Activated CD8-positive, alpha-beta memory T cell treated with anti-CD3 and anti-CD28 coated beads, Interleukin-2, amount 10 ng/mL, durations not matched to agents 7 days and 5 days (primary cell): ENCODE measurements around the gene ITPR3. TPM values are rescaled to one million over a fixed set of nuclear protein-coding genes. Genes with fewer than 3 reads are reported as not detected.

Experiments
- ATAC-seq: fragments of 150-1000 bp; cut with Tn5 transposase; one replicate; pipeline ENCODE4 v1.10.0; 2021; ENCODE audit warnings: moderate library complexity
- CTCF ChIA-PET: fragments of 350-600 bp; sonication (Branson Sonifier 250); formaldehyde crosslinking; loops from one replicate; lab custom pipeline; 2021; ENCODE audit warnings: antibody characterized with exemption; lab: Charles Lee
- DNase-seq: peaks from one replicate; pipeline ENCODE4 v3.0.0-alpha.2; 2020
- H3K27ac Mint-ChIP-seq: one replicate; pipeline ENCODE4 v1.8.0; 2021; ENCODE audit warnings: mild to moderate bottlenecking, mixed read lengths
- H3K27me3 Mint-ChIP-seq: one replicate; pipeline ENCODE4 v1.8.0; 2021; ENCODE audit warnings: mixed read lengths
- H3K36me3 Mint-ChIP-seq: one replicate; pipeline ENCODE4 v1.8.0; 2021; ENCODE audit warnings: mild to moderate bottlenecking, mixed read lengths
- H3K4me1 Mint-ChIP-seq: one replicate; pipeline ENCODE4 v1.8.0; 2021; ENCODE audit warnings: mixed read lengths
- H3K4me3 Mint-ChIP-seq: one replicate; pipeline ENCODE4 v1.8.0; 2021; ENCODE audit warnings: mild to moderate bottlenecking, moderate library complexity, mixed read lengths
- H3K9me3 Mint-ChIP-seq: one replicate; pipeline ENCODE4 v1.8.0; 2022; ENCODE audit warnings: low read depth, mixed read lengths
- total RNA-seq, 2 experiments: library from RNA; stranded (reverse); gene quantifications; one replicate each; pipeline ENCODE4 v1.2.3, GENCODE V29; 2021

Gene ITPR3
- total RNA-seq, 2 experiments from 2014 or later: 44.9 to 71.3 TPM

DNA sequence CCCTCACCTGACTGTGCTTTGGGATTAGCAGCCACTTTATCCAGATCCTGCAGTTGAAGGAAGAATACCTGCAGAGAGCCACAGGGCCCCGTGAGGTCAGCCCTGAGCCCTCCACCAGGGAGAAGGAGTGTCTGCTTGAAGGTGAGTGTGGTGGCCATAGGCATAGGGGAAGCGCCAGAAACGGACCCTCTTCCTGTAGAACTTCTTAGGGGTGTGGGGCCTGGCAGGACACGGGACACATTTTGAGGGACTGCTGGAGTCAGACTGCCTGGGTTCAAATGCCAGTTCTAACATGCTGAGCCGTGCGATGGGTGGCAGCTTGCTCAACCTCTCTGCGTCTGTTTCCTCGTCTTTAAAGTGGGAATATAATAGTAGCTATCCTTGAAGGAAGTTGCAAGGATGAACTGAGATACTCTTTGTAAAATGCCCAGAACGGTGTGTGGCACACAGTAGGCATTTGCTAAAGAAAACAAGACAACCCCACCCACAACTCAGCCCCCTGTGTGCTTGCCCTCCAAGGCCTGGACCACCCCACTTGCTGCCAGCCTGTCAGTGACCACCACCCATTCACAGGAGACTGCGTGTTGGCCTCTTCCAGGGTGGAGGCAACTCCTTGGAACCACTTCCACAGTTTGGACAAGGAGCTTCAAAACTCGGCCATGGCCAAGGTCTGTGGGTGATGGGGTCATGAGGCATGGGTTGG, 36.3 kb upstream of the ITPR3 start:
- no peak for DNase-seq
- peak overlapping the region; percentile 75 for H3K4me3 Mint-ChIP-seq
- H3K9me3 Mint-ChIP-seq: no peaks in the 10 kb centered on the region
- no peaks in the 10 kb centered on the region for H3K36me3 Mint-ChIP-seq
- H3K27me3 Mint-ChIP-seq: no peaks in the 10 kb centered on the region
- peaks cover 37% of the 10 kb centered on the region for H3K4me1 Mint-ChIP-seq
- CTCF ChIA-PET: interaction anchor here (0.6 to 6.6 kb wide), 27 partner anchors 8 to 543 kb away, joined by 3 to 64 read pairs (median 5); partner anchors contain the start of genes ITPR3, RGL2, UQCC2 and ZBTB9
- peak overlapping the region; percentile 94 for H3K27ac Mint-ChIP-seq
- ATAC-seq: no peak

DNA sequence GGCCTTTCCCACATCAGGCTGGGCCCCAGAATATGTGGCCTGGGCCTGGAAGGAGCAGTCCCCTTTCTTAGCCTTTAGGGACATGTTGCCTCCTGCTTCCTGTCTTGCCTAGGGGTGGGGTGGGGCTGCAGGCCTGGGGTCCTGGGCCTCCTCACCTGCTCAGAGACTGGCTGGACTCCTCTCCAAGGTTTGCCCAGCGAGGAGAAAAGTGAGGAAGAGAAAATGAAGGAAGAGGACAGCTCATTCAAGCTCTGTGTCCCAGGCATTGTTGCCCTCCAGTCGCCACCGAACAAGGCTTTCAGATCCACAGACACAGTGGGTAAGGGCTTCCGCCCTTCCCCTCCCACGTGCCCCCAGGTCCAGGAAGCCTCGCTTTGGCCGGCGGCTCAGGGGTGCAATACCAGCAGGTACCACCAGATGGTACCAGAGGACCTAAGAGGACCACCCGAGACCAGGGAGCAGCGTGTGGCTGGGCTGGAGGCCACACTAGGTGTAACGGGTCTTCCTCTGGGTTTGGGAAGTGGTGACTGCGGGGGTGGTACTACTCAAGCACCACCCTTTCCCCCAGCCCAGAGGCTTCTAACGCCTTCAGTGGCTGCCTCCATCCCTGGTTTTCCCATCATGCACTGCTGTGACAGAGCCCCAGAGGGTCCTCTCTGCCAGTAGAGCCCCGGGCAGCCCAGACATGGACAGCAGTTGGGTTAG, 35.6 kb upstream of the ITPR3 start:
- Mint-ChIP-seq H3K9me3 (no peaks in the 10 kb centered on the region), H3K27ac (peak overlapping the region; percentile 94), H3K4me3 (peak overlapping the region; percentile 75), H3K4me1 (peaks cover 37% of the 10 kb centered on the region), H3K36me3 (no peaks in the 10 kb centered on the region), H3K27me3 (no peaks in the 10 kb centered on the region)
- CTCF ChIA-PET: interaction anchor here (0.6 to 6.6 kb wide), 34 partner anchors 9 to 542 kb away, joined by 3 to 64 read pairs (median 4); partner anchors contain the start of genes ITPR3, RGL2, UQCC2 and ZBTB9
- peak; percentile 96 for DNase-seq
- peak; percentile 89 for ATAC-seq

DNA sequence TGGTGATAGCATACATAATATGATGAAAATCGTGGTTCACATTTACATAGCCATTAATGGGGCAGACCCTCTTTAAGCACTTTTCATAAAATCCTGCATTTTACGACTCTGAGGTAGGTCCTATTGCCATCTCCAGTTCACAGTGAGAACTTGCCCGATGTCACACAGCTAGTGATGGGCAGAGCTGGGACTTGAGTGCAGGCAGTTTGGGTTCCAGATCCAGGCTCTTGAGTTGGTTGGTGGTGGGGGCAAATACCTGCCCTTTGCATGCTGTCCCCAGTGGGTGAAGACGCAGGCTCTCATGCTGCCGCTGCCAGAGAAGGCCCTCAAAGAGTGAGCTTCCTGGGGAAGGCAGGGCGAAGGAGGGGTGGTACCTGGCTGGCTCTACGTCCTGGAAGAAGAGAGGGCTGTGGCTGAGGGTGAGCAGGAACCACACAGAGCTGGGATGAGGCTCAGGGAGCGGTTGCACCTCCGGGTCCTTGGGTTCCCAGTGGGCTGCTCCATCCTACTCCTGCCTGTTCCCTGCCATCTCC, 34.9 kb upstream of the ITPR3 start:
- DNase-seq (no peak), ATAC-seq (peak; percentile 18)
- CTCF ChIA-PET: interaction anchor here (0.6 to 6.6 kb wide), 20 partner anchors 20 to 287 kb away, joined by 3 to 64 read pairs (median 4); partner anchors contain the start of genes ITPR3, RGL2 and UQCC2
- no peaks in the 10 kb centered on the region for H3K36me3 Mint-ChIP-seq
- H3K27me3 Mint-ChIP-seq: no peaks in the 10 kb centered on the region
- peak overlapping the region; percentile 94 for H3K27ac Mint-ChIP-seq
- H3K4me3 Mint-ChIP-seq: peak overlapping the region; percentile 75
- peaks cover 39% of the 10 kb centered on the region for H3K4me1 Mint-ChIP-seq
- no peaks in the 10 kb centered on the region for H3K9me3 Mint-ChIP-seq

DNA sequence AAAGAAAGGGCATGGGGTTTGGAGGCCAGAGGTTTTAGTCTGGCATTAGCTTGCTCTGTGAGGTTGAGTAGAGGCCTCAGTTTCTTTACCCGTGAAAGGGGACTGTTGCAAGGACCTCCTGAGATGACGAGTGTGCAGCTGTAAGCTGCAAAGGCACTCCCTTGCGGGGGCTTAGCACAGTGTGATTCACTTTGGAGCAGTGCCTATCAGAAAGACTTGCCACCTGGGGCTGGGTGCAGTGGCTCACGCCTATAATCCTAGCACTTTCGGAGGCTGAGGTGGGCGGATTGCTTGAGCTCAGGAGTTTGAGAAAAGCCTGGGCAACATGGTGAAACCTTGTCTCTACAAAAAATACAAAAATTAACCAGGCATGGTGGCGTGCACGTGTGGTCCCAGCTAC, 33.6 kb upstream of the ITPR3 start:
- ATAC-seq (no peak), DNase-seq (no peak)
- CTCF ChIA-PET: interaction anchor here (1.5 to 6.6 kb wide), 8 partner anchors 9 to 180 kb away, joined by 3 to 64 read pairs (median 8); partner anchors contain the start of genes ITPR3 and UQCC2
- Mint-ChIP-seq H3K27ac (no peak overlapping the region), H3K9me3 (no peaks in the 10 kb centered on the region), H3K4me1 (peaks cover 45% of the 10 kb centered on the region), H3K4me3 (no peak overlapping the region), H3K27me3 (peaks cover 3% of the 10 kb centered on the region), H3K36me3 (no peaks in the 10 kb centered on the region)

DNA sequence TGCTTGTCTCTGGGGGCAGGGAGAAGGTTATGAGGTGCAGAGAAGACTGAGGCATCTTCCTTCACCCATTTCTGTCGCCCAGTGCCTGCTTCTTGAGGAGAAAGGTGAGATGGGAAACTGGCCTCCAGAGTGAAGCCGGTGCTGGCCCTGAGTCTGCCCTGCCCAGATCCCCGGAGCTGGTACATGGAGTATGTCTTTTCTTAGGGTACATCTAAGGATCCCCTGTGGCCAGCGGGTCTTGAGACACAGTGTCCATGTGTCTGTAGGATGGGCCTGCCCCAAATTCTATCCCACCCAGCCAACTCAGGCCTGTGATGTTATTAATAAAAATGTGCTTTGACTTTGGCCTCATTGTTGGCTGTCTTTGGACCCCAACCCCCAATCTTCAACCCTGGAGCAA, 32.2 kb upstream of the ITPR3 start:
- no peak overlapping the region for H3K4me3 Mint-ChIP-seq
- DNase-seq (no peak), ATAC-seq (no peak)
- H3K27me3 Mint-ChIP-seq: peaks cover 3% of the 10 kb centered on the region
- no peak overlapping the region for H3K27ac Mint-ChIP-seq
- peaks cover 51% of the 10 kb centered on the region for H3K4me1 Mint-ChIP-seq
- CTCF ChIA-PET: interaction anchor here (0.8 to 6.6 kb wide), 4 partner anchors 19 to 123 kb away, joined by 3 to 64 read pairs (median 28); no protein-coding TSS in a partner anchor
- H3K36me3 Mint-ChIP-seq: no peaks in the 10 kb centered on the region
- H3K9me3 Mint-ChIP-seq: no peaks in the 10 kb centered on the region

DNA sequence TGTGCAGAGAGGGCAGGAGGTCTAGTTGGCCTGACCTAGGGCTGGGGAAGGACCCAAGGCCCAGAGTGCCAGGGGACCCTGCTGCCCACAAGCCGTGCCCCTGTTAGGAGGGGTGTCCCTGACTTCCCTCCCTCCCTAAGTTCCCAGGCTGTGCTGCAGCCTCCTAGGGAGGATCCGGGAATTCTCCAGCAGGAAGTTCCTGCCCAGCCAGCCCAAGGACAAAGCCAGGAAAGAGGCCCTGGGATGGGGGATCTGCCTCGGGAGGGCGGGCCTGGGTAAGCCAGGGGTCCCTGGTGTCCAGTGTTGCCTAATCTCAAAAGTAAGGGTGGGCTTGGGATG, 31.8 kb upstream of the ITPR3 start:
- H3K4me3 Mint-ChIP-seq: no peak overlapping the region
- H3K9me3 Mint-ChIP-seq: no peaks in the 10 kb centered on the region
- H3K27me3 Mint-ChIP-seq: peaks cover 3% of the 10 kb centered on the region
- peaks cover 48% of the 10 kb centered on the region for H3K4me1 Mint-ChIP-seq
- CTCF ChIA-PET: interaction anchor here (0.8 to 6.6 kb wide), 14 partner anchors 9 to 173 kb away, joined by 3 to 64 read pairs (median 4); partner anchors contain the start of genes BAK1, ITPR3 and UQCC2
- DNase-seq (no peak), ATAC-seq (no peak)
- H3K27ac Mint-ChIP-seq: no peak overlapping the region
- H3K36me3 Mint-ChIP-seq: no peaks in the 10 kb centered on the region

DNA sequence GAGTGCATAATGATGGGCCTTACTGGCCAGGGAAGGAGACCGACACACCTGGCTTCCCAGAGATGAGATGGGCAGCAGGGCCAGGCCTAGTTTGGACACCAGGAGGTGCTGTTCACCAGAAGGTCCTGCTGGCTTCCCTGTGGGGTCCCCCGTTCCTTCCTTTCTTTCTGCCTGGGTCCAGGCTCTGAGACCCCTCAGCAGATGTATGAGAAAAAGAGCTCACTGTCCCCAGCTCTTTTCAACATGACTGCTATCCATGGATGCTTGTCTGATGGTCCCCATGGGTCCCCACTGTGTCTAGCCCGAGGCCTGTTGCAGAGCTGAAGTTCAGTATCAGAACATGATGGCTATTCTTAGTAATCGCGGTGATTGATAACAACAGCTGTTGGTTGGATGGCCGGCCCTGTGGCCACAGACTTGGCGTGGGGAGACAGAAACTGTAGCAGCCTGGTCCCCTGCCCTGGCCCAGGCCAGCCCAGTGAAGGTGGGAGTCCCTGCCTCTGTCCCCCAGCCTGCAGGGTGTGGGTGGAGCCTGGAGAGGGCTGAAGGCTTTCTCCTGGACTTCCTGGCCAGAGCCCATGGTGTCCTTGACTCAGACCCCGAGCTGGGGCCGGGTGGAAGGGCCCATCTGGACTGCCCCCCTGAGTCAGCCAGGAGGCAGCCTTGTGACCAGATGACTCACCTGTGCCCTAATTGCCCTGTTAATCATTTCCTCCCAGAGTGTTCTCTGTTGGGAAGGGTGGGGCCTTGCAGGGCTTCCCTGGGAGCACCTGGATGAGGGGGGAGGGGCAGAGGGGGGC, 31.2 kb upstream of the ITPR3 start:
- Mint-ChIP-seq H3K27me3 (peaks cover 3% of the 10 kb centered on the region), H3K4me1 (peaks cover 46% of the 10 kb centered on the region), H3K9me3 (no peaks in the 10 kb centered on the region), H3K36me3 (no peaks in the 10 kb centered on the region), H3K27ac (no peak overlapping the region), H3K4me3 (no peak overlapping the region)
- CTCF ChIA-PET: interaction anchor here (0.5 to 6.6 kb wide), 18 partner anchors 8 to 174 kb away, joined by 3 to 64 read pairs (median 4); partner anchors contain the start of genes BAK1, ITPR3 and UQCC2
- ATAC-seq (no peak), DNase-seq (peak; percentile 68)

DNA sequence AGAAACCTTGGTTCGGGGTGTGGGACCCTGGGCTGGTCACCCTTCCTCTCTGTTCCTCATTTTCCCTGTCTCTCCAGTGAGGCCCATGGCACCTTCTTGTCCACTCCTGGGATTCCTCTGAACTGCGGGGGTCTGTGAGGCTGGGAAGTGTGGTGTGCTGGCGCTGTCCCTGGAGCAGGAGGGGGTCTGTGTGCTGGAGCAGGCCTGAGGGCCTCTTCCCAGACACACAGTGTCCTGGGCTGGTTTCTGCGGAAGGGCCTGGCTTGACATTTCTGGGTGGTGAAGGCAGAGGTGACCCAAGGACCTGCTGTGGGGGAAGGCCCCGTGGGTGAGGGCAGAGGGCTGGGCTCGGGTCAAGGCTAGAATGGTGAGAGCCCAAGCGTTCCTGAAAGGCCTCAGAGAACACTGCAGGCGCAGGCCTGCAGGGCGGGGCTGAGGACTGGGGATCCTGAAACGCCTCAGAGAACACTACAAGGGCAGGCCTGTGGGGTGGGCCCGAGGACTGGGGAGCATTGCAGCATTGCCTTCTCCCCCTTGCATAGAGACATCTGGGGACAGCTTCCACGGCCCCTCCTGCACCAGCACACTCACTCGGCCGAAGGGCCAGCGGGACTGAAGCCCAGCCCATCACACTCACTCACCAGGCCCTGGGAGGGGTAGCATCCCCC, 30.5 kb upstream of the ITPR3 start:
- H3K36me3 Mint-ChIP-seq: no peaks in the 10 kb centered on the region
- ATAC-seq: no peak

DNA sequence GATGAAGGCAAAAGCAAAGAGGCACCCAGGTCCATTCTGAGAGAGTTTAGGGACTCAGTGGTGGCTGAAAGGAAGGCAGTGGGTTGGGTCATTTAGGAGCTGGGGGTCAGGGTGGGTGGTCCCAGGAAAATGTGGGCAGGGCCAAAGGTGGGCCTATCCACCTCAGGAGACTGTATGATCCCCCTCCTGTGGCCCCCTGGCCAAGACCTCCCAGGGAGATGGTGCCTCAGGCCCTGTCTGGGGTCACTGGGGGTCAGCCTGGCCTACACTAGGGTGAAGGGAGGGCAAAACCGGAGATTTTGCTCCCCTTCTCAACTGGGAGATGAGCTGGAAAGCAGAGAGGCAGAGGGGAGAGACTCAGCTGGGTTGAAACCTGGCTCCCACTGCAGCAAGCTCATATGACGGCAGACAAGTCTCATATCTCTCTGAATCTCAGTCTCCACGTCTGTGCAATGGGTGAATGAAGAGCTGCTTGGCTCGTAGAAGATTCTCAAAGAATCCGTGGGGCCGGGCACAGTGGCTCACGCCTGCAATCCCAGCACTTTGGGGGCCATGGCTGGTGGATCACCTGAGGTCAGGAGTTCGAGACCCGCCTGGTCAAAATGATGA, 29.6 kb upstream of the ITPR3 start:
- no peaks in the 10 kb centered on the region for H3K9me3 Mint-ChIP-seq
- DNase-seq (no peak), ATAC-seq (no peak)
- H3K27me3 Mint-ChIP-seq: peaks cover 3% of the 10 kb centered on the region
- H3K4me3 Mint-ChIP-seq: no peak overlapping the region
- peaks cover 34% of the 10 kb centered on the region for H3K4me1 Mint-ChIP-seq
- H3K27ac Mint-ChIP-seq: no peak overlapping the region
- no peaks in the 10 kb centered on the region for H3K36me3 Mint-ChIP-seq
- CTCF ChIA-PET: interaction anchor here (0.9 to 2.9 kb wide), 5 partner anchors 10 to 109 kb away, joined by 3 to 12 read pairs (median 7); partner anchors contain the start of gene ITPR3

More for the DNA sequence above, 30.5 kb upstream of the ITPR3 start:
- CTCF ChIA-PET: interaction anchor here (0.5 to 6.6 kb wide), 17 partner anchors 8 to 173 kb away, joined by 3 to 64 read pairs (median 4); partner anchors contain the start of genes BAK1, ITPR3 and UQCC2
- H3K9me3 Mint-ChIP-seq: no peaks in the 10 kb centered on the region
- H3K27me3 Mint-ChIP-seq: peaks cover 3% of the 10 kb centered on the region
- no peak for DNase-seq
- H3K27ac Mint-ChIP-seq: no peak overlapping the region
- H3K4me3 Mint-ChIP-seq: no peak overlapping the region
- H3K4me1 Mint-ChIP-seq: peaks cover 41% of the 10 kb centered on the region

DNA sequence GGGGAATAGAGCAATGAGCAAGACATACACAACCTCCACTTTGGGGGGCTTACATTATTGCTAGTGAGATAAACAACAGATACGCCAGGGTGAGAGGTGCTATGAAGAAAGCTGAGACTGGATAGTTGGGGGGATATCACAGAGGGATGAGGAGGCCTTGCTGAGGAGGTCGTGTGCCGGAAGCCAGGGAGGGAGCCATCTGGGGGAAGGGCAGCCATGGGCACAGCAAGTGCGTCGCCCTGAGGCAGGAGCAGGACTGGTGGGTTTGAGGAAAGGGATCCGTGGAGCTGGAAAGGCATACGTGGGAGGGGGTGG, 28.9 kb upstream of the ITPR3 start:
- no peak overlapping the region for H3K27ac Mint-ChIP-seq
- H3K9me3 Mint-ChIP-seq: no peaks in the 10 kb centered on the region
- no peak for ATAC-seq
- no peaks in the 10 kb centered on the region for H3K36me3 Mint-ChIP-seq
- CTCF ChIA-PET: interaction anchor here (0.8 to 2.9 kb wide), 7 partner anchors 9 to 180 kb away, joined by 3 to 12 read pairs (median 6); partner anchors contain the start of gene ITPR3
- H3K4me1 Mint-ChIP-seq: peaks cover 38% of the 10 kb centered on the region
- no peak for DNase-seq
- H3K27me3 Mint-ChIP-seq: peaks cover 3% of the 10 kb centered on the region
- no peak overlapping the region for H3K4me3 Mint-ChIP-seq

DNA sequence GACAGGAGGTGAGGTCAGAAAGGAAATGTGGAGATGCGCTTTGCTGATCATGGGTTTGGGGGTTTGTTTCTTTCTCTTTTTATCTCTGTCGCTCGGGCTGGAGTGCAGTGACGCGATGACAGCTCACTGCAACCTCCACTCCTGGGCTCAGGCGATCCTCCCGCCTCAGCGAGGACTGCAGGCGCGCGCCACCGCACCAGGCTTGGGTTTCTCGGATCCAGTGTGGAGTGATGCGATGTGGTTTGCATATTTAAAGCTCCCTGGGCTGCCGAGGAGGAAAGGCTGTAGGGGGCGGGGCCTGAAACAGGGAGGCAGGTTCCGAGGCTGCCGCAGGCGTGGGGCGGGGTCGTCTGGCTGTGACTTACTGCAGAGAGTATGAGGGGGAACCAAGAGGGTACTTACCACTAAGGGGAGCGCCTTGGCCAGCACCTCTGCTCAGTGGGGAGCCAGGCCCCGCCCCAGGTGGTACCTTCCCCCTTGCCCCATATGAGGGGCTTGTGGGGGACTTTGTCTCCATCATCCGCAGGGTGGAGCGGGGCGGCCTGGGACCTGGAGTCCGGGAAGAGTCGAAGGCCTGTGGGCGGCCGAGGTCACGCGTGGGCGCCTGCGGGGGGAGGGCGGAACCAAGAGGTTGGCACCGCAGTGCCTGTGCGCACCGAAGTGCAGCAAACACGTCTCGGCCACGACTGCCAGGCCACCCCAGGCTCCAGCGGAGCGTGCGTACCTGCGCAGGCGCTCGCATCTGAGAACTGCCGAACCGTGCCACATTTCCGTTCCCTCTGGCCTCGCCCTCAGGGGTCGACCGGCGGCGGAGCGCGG, 28.3 kb upstream of the ITPR3 start:
- Mint-ChIP-seq H3K4me1 (peaks cover 38% of the 10 kb centered on the region), H3K27me3 (peaks cover 3% of the 10 kb centered on the region), H3K9me3 (no peaks in the 10 kb centered on the region), H3K27ac (peak overlapping the region; percentile 2), H3K36me3 (no peaks in the 10 kb centered on the region), H3K4me3 (peak overlapping the region; percentile 50)
- DNase-seq (peak; percentile 64), ATAC-seq (peak; percentile 73)
- CTCF ChIA-PET: interaction anchor here (0.8 to 2.9 kb wide), 7 partner anchors 9 to 179 kb away, joined by 3 to 12 read pairs (median 6); partner anchors contain the start of gene ITPR3
